ENCODE data around the gene MYO1B. TPM values are rescaled to one million over a fixed set of nuclear protein-coding genes. Genes with fewer than 3 reads are reported as not detected.

MYO1B gene
- total and polyA plus RNA-seq, 12 donors = 8.7 to 32.4 (median 14.4) TPM

DNA sequence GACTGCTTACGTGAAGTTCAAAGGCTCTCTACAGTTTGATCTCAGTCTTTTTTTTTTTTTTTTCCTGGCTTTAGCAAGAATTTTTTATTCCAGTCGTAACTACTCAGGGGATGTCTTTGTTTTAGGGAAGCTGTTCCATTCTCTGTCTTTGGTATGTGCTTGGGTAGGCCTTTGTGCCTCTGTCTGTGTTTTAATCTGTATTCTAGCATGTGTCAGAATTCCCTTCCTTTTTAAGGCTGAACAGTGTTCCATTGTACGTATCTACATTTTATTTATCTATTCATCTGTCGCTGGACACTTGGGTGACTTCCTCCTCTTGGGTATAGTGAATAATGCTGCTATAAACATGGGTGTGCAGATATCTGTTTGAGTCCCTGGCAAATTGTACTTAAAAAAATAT lies 42.6 kb downstream of the MYO1B start:
- ATAC-seq (peak in 1 of 8 donors; percentile 28), DNase-seq (no peak)
- Histone ChIP-seq H3K27me3 (no peaks in the 10 kb centered on the region), H3K27ac (peak overlapping the region in 2 of 10 donors; percentile 15 to 45), H3K4me1 (peaks cover 0 to 46% (median 14%) of the 10 kb centered on the region in 9 donors), H3K36me3 (peaks cover 0 to 9% (median 0%) of the 10 kb centered on the region in 9 donors), H3K9me3 (no peaks in the 10 kb centered on the region), H3K4me3 (no peak overlapping the region)
- WGBS, 2 donors = 55 to 63% methylated on average over 4 of the region's 4 CpGs
- intact Hi-C loops (cut with DNase I) = no loop called here
- TF ChIP-seq, protein P1, sequence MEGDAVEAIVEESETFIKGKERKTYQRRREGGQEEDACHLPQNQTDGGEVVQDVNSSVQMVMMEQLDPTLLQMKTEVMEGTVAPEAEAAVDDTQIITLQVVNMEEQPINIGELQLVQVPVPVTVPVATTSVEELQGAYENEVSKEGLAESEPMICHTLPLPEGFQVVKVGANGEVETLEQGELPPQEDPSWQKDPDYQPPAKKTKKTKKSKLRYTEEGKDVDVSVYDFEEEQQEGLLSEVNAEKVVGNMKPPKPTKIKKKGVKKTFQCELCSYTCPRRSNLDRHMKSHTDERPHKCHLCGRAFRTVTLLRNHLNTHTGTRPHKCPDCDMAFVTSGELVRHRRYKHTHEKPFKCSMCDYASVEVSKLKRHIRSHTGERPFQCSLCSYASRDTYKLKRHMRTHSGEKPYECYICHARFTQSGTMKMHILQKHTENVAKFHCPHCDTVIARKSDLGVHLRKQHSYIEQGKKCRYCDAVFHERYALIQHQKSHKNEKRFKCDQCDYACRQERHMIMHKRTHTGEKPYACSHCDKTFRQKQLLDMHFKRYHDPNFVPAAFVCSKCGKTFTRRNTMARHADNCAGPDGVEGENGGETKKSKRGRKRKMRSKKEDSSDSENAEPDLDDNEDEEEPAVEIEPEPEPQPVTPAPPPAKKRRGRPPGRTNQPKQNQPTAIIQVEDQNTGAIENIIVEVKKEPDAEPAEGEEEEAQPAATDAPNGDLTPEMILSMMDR (IDR thresholded peaks at IDR 0.05) = no peak

DNA sequence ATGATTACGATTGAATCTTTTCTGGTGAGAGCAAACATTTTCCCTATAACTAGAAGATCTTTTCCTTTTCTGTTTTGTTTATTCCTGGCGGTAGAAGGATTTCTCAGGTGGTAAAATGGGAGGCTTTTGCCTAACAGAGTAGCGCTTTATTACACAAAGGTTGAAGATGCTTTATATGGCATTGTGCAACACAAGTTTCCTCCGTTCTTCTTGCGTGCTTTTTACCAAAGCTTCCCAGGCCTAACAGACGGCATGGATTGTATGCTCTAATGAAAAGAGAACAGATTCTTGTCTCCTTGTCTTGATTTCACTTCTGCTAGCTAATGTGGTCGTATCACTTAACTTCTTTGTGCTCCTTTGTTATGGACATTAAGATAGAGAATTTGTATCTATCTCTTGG lies 43.8 kb downstream of the MYO1B start:
- WGBS, 2 donors = 65 to 75% methylated on average over 7 of the region's 7 CpGs
- intact Hi-C loops (cut with DNase I) = no loop called here
- no peak overlapping the region for H3K27ac ChIP-seq
- H3K4me3 ChIP-seq = no peak overlapping the region
- ATAC-seq (no peak), DNase-seq (no peak)
- TF ChIP-seq, protein P1 (IDR thresholded peaks at IDR 0.05) = no peak
- peaks cover 0 to 2% (median 0%) of the 10 kb centered on the region in 9 donors for H3K36me3 ChIP-seq
- H3K9me3 ChIP-seq = no peaks in the 10 kb centered on the region
- H3K4me1 ChIP-seq = peaks cover 0 to 57% (median 14%) of the 10 kb centered on the region in 9 donors
- H3K27me3 ChIP-seq = no peaks in the 10 kb centered on the region

DNA sequence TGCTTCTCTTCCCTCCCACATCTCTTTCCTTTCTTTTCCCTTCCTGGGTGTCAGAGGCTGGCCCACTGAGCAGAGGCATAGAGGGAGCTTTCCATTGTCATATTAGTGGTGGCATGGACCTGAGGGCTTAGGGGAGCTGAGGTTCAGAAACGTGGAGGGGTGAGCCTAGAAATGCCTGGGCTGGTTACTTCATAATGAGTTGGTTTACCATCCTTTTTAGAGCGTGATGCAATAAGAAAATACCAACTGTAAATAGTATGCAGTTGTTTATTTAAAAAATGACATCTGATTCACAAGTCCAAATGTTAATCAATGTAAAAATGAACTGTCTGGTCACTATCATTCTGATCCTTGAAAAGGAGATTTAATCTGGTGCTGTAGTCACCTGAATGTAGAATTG lies 46.3 kb downstream of the MYO1B start:
- intact Hi-C loops (cut with DNase I) = no loop called here
- ATAC-seq (no peak), DNase-seq (no peak)
- TF ChIP-seq, protein P1 (IDR thresholded peaks at IDR 0.05) = no peak
- no peaks in the 10 kb centered on the region for H3K27me3 ChIP-seq
- H3K9me3 ChIP-seq = no peaks in the 10 kb centered on the region
- H3K36me3 ChIP-seq = no peaks in the 10 kb centered on the region
- H3K4me3 ChIP-seq = no peak overlapping the region
- peaks cover 0 to 68% (median 27%) of the 10 kb centered on the region in 9 donors for H3K4me1 ChIP-seq
- H3K27ac ChIP-seq = peak overlapping the region in 1 of 10 donors; percentile 5
- WGBS, 2 donors = 68 to 72% methylated on average over 2 of the region's 2 CpGs

DNA sequence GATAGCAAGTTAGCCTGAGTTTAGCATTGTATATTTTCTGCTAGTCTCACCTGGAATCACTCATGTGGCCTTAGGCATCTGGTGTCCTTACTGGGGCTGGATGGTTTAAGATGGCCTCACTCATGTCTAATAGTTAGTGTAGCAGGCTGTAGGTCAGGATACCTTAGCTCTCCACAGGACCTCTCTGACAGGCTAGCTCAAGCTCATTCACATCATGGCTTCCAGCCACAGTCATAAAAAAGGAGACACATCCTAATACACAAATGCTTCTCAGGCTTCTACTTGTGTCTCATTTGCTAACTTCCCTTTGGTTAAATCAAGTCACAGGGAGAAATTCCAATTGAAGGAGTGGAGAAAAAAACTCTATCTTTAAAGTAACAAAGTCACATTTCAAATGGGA lies 47.7 kb downstream of the MYO1B start:
- intact Hi-C loops (cut with DNase I) = no loop called here
- no peaks in the 10 kb centered on the region for H3K27me3 ChIP-seq
- TF ChIP-seq, protein P1 (IDR thresholded peaks at IDR 0.05) = no peak
- H3K4me3 ChIP-seq = no peak overlapping the region
- no peaks in the 10 kb centered on the region for H3K36me3 ChIP-seq
- no peak for ATAC-seq
- no peaks in the 10 kb centered on the region for H3K9me3 ChIP-seq
- peak overlapping the region in 1 of 10 donors; percentile 12 for H3K27ac ChIP-seq
- no peak for DNase-seq
- H3K4me1 ChIP-seq = peaks cover 0 to 76% (median 31%) of the 10 kb centered on the region in 9 donors
